Hematopoietic multipotent progenitor cell treated with erythropoietin and hydrocortisone succinate and interleukin-3 and kit ligand, for 17 days (in vitro differentiated cells): Measurements from ENCODE around the gene RDH8.

Source experiments
- DNase-seq: peaks from one replicate; pipeline ENCODE4 v3.0.0-alpha.2; 2015; ENCODE audit warnings: low spot score

Gene RDH8

GRCh38 chr19:10013316-10013715 is at the start of gene RDH8:
Gene RDH8 (plus strand): TSS chr19:10013483. CDS start chr19:10013498, 15 bp downstream.
- no peak for DNase-seq

GRCh38 chr19:9966024-9966423 is 47.3 kb upstream of the RDH8 start:
- DNase-seq: no peak

- DNase-seq: no peak
These were observed 46.8 kb upstream of the RDH8 start for GRCh38 chr19:9966448-9966847.

- DNase-seq: no peak
These were observed 46.0 kb upstream of the RDH8 start for GRCh38 chr19:9967326-9967725.

GRCh38 chr19:9968820-9969687 is 44.2 kb upstream of the RDH8 start:
- no peak for DNase-seq

GRCh38 chr19:9969688-9969975 is 43.7 kb upstream of the RDH8 start:
- DNase-seq: no peak

- DNase-seq: no peak
These were observed 42.8 kb upstream of the RDH8 start for GRCh38 chr19:9970481-9970880.

- no peak for DNase-seq
These were observed 42.0 kb upstream of the RDH8 start for GRCh38 chr19:9971166-9971897.

- no peak for DNase-seq
These were observed 41.2 kb upstream of the RDH8 start for GRCh38 chr19:9972103-9972502.

GRCh38 chr19:9981406-9982260 is 31.6 kb upstream of the RDH8 start:
- DNase-seq: no peak

- DNase-seq: no peak
These were observed 26.4 kb upstream of the RDH8 start for GRCh38 chr19:9986787-9987281.

GRCh38 chr19:9989504-9989903 is 23.8 kb upstream of the RDH8 start:
- DNase-seq: no peak

GRCh38 chr19:9991425-9992191 is 21.7 kb upstream of the RDH8 start:
- DNase-seq: no peak

GRCh38 chr19:9995084-9995483 is 18.2 kb upstream of the RDH8 start:
- no peak for DNase-seq

GRCh38 chr19:9995999-9996398 is 17.3 kb upstream of the RDH8 start:
- no peak for DNase-seq

- no peak for DNase-seq
These were observed 16.7 kb upstream of the RDH8 start for GRCh38 chr19:9996541-9996940.

- peak; percentile 69 for DNase-seq
These were observed 13.0 kb upstream of the RDH8 start for GRCh38 chr19:10000171-10000826.

GRCh38 chr19:10001899-10002298 is 11.4 kb upstream of the RDH8 start:
- DNase-seq: no peak

- no peak for DNase-seq
These were observed 10.0 kb upstream of the RDH8 start for GRCh38 chr19:10003271-10003670.

GRCh38 chr19:10004617-10005016 is 8.7 kb upstream of the RDH8 start:
- no peak for DNase-seq
